Measurements from ENCODE around the gene GPR143. TPM values are rescaled to one million over a fixed set of nuclear protein-coding genes. Genes with fewer than 3 reads are reported as not detected.

GPR143 gene
- total RNA-seq, 1 experiment from 2014 or later: 1.2 TPM

GRCh38 chrX:9797384-9798360 lies 32.0 kb upstream of the GPR143 start:
- CTCF ChIA-PET: no interaction called here

DNA sequence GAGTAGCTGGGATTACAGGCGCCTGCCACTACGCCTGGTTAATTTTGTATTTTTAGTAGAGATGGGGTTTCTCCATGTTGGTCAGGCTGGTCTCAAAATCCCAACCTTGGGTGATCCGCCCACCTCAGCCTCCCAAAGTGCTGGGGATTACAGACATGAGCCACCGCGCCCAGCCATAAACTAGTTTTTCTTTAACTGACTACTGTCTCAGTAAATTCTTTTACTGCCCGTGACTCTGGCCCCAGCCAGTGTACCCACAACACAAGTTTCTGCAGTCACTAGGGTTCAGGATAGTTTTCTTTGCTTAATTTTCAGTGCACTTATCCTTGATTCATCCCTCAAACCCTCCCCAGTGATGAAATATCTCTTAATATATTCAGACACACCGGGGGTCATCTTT lies 28.8 kb upstream of the GPR143 start:
- intact Hi-C loops (cut with micrococcal nuclease; ENCODE audit: unreplicated experiment): no loop called here
- Histone ChIP-seq H3K4me1 (ENCODE audit: insufficient read depth, low read length, poor library complexity, severe bottlenecking) (peaks cover 4% of the 10 kb centered on the region), H3K36me3 (ENCODE audit: insufficient read depth, low read length, poor library complexity, severe bottlenecking) (no peaks in the 10 kb centered on the region), H3K9me3 (ENCODE audit: low read depth, low read length, poor library complexity, severe bottlenecking) (peaks cover under 1% of the 10 kb centered on the region), H3K27me3 (replicated peaks; ENCODE audit: insufficient read depth, low read depth, low read length, poor library complexity) (no peaks in the 10 kb centered on the region), H3K27ac (ENCODE audit: low read depth, low read length, poor library complexity, severe bottlenecking) (no peak overlapping the region), H3K4me3 (ENCODE audit: low read depth, low read length, poor library complexity, severe bottlenecking) (no peak overlapping the region)
- CTCF ChIA-PET: no interaction called here
- peak; percentile 33 for DNase-seq (ENCODE audit: low spot score)
- POLR2A ChIA-PET (ENCODE audit: low non-redundant PET): no interaction called here
- TF ChIP-seq EZH2 (IDR thresholded peaks at IDR 0.05; ENCODE audit: borderline replicate concordance, low read depth, low read length, poor library complexity, severe bottlenecking): no peak
- no peak for TF ChIP-seq CTCF (conservative IDR thresholded peaks at IDR 0.05; ENCODE audit: low read depth, low read length)
- no TSS peak for BruUV-seq (replicated peaks)

More at GRCh38 chrX:9797384-9798360, 32.0 kb upstream of the GPR143 start:
- H3K4me1 ChIP-seq (ENCODE audit: insufficient read depth, low read length, poor library complexity, severe bottlenecking): no peaks in the 10 kb centered on the region
- H3K27me3 ChIP-seq (replicated peaks; ENCODE audit: insufficient read depth, low read depth, low read length, poor library complexity): no peaks in the 10 kb centered on the region
- no peaks in the 10 kb centered on the region for H3K36me3 ChIP-seq (ENCODE audit: insufficient read depth, low read length, poor library complexity, severe bottlenecking)
- intact Hi-C loops (cut with micrococcal nuclease; ENCODE audit: unreplicated experiment): no loop called here
- no peak overlapping the region for H3K4me3 ChIP-seq (ENCODE audit: low read depth, low read length, poor library complexity, severe bottlenecking)
- H3K9me3 ChIP-seq (ENCODE audit: low read depth, low read length, poor library complexity, severe bottlenecking): peaks cover 9% of the 10 kb centered on the region
- TF ChIP-seq CTCF (conservative IDR thresholded peaks at IDR 0.05; ENCODE audit: low read depth, low read length) (no peak), EZH2 (IDR thresholded peaks at IDR 0.05; ENCODE audit: borderline replicate concordance, low read depth, low read length, poor library complexity, severe bottlenecking) (no peak)
- peak; percentile 67 for DNase-seq (ENCODE audit: low spot score)
- no TSS peak for BruUV-seq (replicated peaks)
- POLR2A ChIA-PET (ENCODE audit: low non-redundant PET): no interaction called here
- H3K27ac ChIP-seq (ENCODE audit: low read depth, low read length, poor library complexity, severe bottlenecking): no peak overlapping the region

- intact Hi-C loops (cut with micrococcal nuclease; ENCODE audit: unreplicated experiment): no loop called here
- Histone ChIP-seq H3K27me3 (replicated peaks; ENCODE audit: insufficient read depth, low read depth, low read length, poor library complexity) (no peaks in the 10 kb centered on the region), H3K36me3 (ENCODE audit: insufficient read depth, low read length, poor library complexity, severe bottlenecking) (no peaks in the 10 kb centered on the region), H3K9me3 (ENCODE audit: low read depth, low read length, poor library complexity, severe bottlenecking) (no peaks in the 10 kb centered on the region), H3K4me3 (ENCODE audit: low read depth, low read length, poor library complexity, severe bottlenecking) (no peak overlapping the region), H3K27ac (ENCODE audit: low read depth, low read length, poor library complexity, severe bottlenecking) (no peak overlapping the region), H3K4me1 (ENCODE audit: insufficient read depth, low read length, poor library complexity, severe bottlenecking) (peaks cover 16% of the 10 kb centered on the region)
- CTCF ChIA-PET: interaction anchor here (0.7 kb wide), 1 partner anchor 63 kb away, joined by 3 read pairs; no protein-coding TSS in a partner anchor
- POLR2A ChIA-PET (ENCODE audit: low non-redundant PET): interaction anchor here (0.6 kb wide), 1 partner anchor 23 kb away, joined by 8 read pairs; no protein-coding TSS in a partner anchor
- DNase-seq (ENCODE audit: low spot score): no peak
- TF ChIP-seq CTCF (conservative IDR thresholded peaks at IDR 0.05; ENCODE audit: low read depth, low read length): no peak
- no peak for TF ChIP-seq EZH2 (IDR thresholded peaks at IDR 0.05; ENCODE audit: borderline replicate concordance, low read depth, low read length, poor library complexity, severe bottlenecking)
- no TSS peak for BruUV-seq (replicated peaks)
Measured at GRCh38 chrX:9790866-9791265, 25.2 kb upstream of the GPR143 start.

Measured in A673 (cell line).